NT2/D1 (cell line): ENCODE results near the gene SCGB1D1.

ENCODE experiments used
- DNase-seq: peaks from one replicate; pipeline ENCODE4 v3.0.0-alpha.2; 2011; ENCODE audit warnings: low read depth, low spot score
- H3K27me3 ChIP-seq: 2 replicates; pipeline ENCODE4 v1.6.0; 2011; ENCODE audit warnings: mild to moderate bottlenecking; ENCODE audit not compliant: insufficient read length, insufficient read depth
- H3K36me3 ChIP-seq: 2 replicates; pipeline ENCODE4 v1.6.1; 2011; ENCODE audit warnings: mild to moderate bottlenecking, low read length, mixed read lengths; ENCODE audit not compliant: insufficient read depth, insufficient read length
- H3K4me1 ChIP-seq: 2 replicates; pipeline ENCODE4 v1.5.1; 2011; ENCODE audit not compliant: insufficient read depth, insufficient read length
- H3K4me3 ChIP-seq: 2 replicates; pipeline ENCODE4 v1.5.1; 2011; ENCODE audit warnings: low read depth; ENCODE audit not compliant: insufficient read length
- H3K9ac ChIP-seq: 2 replicates; pipeline ENCODE4 v1.6.0; 2011; ENCODE audit warnings: low read depth; ENCODE audit not compliant: insufficient read length
- H3K9me3 ChIP-seq: 2 replicates; pipeline ENCODE4 v1.5.1; 2011; ENCODE audit warnings: mild to moderate bottlenecking, low read length; ENCODE audit not compliant: insufficient read depth
- SUZ12 ChIP-seq: IDR thresholded peaks from 2 replicates; pipeline ENCODE4 v1.6.1; 2011; ENCODE audit not compliant: insufficient read length, insufficient read depth; ENCODE audit errors: extremely low read depth
- YY1 ChIP-seq: IDR thresholded peaks from 2 replicates; pipeline ENCODE4 v1.6.1; 2011; ENCODE audit not compliant: insufficient read length, insufficient read depth
- ZNF274 ChIP-seq: IDR thresholded peaks from 2 replicates; pipeline ENCODE4 v1.6.1; 2011; ENCODE audit warnings: mild to moderate bottlenecking, low read depth, low read length

The SCGB1D1 gene

GRCh38 chr11:62150887-62151736, 38.9 kb upstream of the SCGB1D1 start:
- DNase-seq = no peak
- peaks cover 16% of the 10 kb centered on the region; the same call in 1 of the 2 replicates for H3K9me3 ChIP-seq
- TF ChIP-seq SUZ12 = no peak
- TF ChIP-seq ZNF274 = no peak
- no peak for TF ChIP-seq YY1
- H3K9ac ChIP-seq = no peak overlapping the region
- peaks cover 74% of the 10 kb centered on the region for H3K36me3 ChIP-seq
- no peaks in the 10 kb centered on the region for H3K4me1 ChIP-seq
- no peaks in the 10 kb centered on the region for H3K27me3 ChIP-seq
- H3K4me3 ChIP-seq = no peak overlapping the region

DNA sequence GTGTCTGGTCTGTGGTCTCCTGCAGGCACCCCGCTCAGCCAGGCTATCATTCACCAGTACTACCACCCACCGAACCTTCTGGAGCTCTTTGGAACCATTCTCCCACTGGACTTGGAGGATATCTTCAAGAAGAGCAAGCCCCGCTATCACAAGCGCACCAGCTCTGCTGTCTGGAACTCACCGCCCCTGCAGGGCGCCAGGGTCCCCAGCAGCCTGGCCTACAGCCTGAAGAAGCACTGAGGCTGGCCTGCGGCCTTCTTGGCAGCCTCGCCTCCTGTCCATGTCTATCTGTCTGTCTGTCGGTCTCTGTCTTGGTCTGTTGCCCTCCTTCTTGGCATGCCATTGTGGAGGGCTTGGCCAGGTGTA, 38.3 kb upstream of the SCGB1D1 start:
- H3K9ac ChIP-seq = no peak overlapping the region
- H3K36me3 ChIP-seq = peaks cover 68% of the 10 kb centered on the region
- DNase-seq = no peak
- H3K9me3 ChIP-seq = peaks cover 10% of the 10 kb centered on the region; the same call in 1 of the 2 replicates
- H3K4me1 ChIP-seq = no peaks in the 10 kb centered on the region
- no peak overlapping the region for H3K4me3 ChIP-seq
- no peaks in the 10 kb centered on the region for H3K27me3 ChIP-seq
- TF ChIP-seq SUZ12 (no peak), YY1 (no peak), ZNF274 (no peak)

- no peaks in the 10 kb centered on the region for H3K4me1 ChIP-seq
- peaks cover 60% of the 10 kb centered on the region for H3K36me3 ChIP-seq
- no peak overlapping the region for H3K4me3 ChIP-seq
- no peak for TF ChIP-seq YY1
- TF ChIP-seq ZNF274 = no peak
- no peak for TF ChIP-seq SUZ12
- peaks cover 3% of the 10 kb centered on the region; the same call in 1 of the 2 replicates for H3K9me3 ChIP-seq
- H3K27me3 ChIP-seq = no peaks in the 10 kb centered on the region
- DNase-seq = no peak
- no peak overlapping the region for H3K9ac ChIP-seq
Measured at GRCh38 chr11:62152245-62153086, 37.5 kb upstream of the SCGB1D1 start.

DNA sequence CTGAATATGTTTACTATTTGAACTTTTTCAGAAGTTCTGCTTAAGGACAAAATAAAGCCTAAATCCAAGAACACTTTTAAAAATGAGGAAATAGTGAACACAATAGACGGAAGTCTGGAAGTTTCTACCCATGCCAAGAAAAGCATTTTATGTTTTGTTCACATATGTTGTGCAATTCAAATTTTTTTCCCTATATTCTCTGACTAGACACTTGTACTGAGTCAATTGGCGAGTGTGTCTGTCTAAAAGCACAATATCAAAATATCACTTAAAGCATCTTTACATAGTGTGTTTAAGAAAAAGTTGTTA, 37.0 kb upstream of the SCGB1D1 start:
- Histone ChIP-seq H3K36me3 (peaks cover 55% of the 10 kb centered on the region), H3K27me3 (no peaks in the 10 kb centered on the region), H3K9me3 (no peaks in the 10 kb centered on the region), H3K9ac (no peak overlapping the region), H3K4me3 (no peak overlapping the region), H3K4me1 (no peaks in the 10 kb centered on the region)
- no peak for DNase-seq
- TF ChIP-seq ZNF274 (no peak), YY1 (no peak), SUZ12 (no peak)

GRCh38 chr11:62153617-62154016, 36.4 kb upstream of the SCGB1D1 start:
- peaks cover 49% of the 10 kb centered on the region for H3K36me3 ChIP-seq

DNA sequence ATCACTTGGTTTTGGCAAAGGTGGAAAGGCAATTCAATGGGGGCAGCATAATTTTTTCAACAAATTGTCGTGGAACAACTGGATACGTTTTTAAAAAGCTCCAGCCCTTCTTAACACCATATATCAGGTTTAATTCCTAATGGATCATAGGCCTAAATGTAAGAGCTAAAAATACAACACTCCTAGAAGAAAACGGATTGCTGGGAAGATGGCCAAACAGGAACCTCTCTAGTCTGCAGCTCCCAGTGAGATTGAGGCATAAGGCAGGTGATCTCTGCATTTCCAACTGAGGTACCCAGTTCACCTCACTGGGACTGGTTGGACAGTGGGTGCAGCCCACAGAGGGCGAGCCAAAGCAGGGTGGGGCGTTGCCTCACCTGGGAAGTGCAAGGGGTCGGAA, 32.4 kb upstream of the SCGB1D1 start:
- Histone ChIP-seq H3K4me3 (no peak overlapping the region), H3K27me3 (no peaks in the 10 kb centered on the region), H3K9ac (no peak overlapping the region), H3K36me3 (peaks cover 13% of the 10 kb centered on the region), H3K4me1 (no peaks in the 10 kb centered on the region), H3K9me3 (no peaks in the 10 kb centered on the region)
- TF ChIP-seq ZNF274 (no peak), SUZ12 (no peak), YY1 (no peak)
- DNase-seq = no peak

More at GRCh38 chr11:62153617-62154016, 36.4 kb upstream of the SCGB1D1 start:
- TF ChIP-seq YY1 = no peak
- no peak for TF ChIP-seq SUZ12
- no peak for TF ChIP-seq ZNF274
- no peaks in the 10 kb centered on the region for H3K4me1 ChIP-seq
- H3K9me3 ChIP-seq = no peaks in the 10 kb centered on the region
- no peak overlapping the region for H3K9ac ChIP-seq
- DNase-seq = no peak
- H3K4me3 ChIP-seq = no peak overlapping the region
- H3K27me3 ChIP-seq = no peaks in the 10 kb centered on the region

DNA sequence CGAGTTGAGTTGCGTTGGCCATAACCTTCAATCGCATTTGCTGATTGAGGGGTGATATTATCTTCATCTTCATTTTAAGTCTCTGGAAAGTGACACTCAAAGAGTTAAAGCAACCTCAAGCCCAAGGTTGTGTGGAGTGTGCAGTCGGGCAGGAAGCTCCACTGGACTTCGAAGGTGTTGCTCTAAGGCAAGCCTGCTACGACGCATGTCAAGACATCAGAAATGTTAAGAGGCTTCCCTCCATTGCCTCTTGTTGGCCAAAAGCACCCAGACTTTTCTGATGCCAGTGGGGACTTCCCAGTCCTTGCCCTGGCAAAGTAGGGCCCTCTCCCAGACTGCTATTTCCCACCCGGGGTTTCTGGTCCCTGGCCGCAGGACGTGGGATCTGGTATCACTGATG, 23.6 kb upstream of the SCGB1D1 start:
- Histone ChIP-seq H3K27me3 (no peaks in the 10 kb centered on the region), H3K4me1 (no peaks in the 10 kb centered on the region), H3K9me3 (no peaks in the 10 kb centered on the region), H3K9ac (no peak overlapping the region), H3K36me3 (no peaks in the 10 kb centered on the region), H3K4me3 (no peak overlapping the region)
- no peak for DNase-seq
- TF ChIP-seq ZNF274 = no peak
- TF ChIP-seq SUZ12 = no peak
- no peak for TF ChIP-seq YY1
